K562 (cell line): ENCODE results near the gene S100A1. TPM values are rescaled to one million over a fixed set of nuclear protein-coding genes. Genes with fewer than 3 reads are reported as not detected.

Experiments
- ARID1B ChIP-seq: fragments of 450-650 bp; IDR thresholded peaks from 2 replicates; pipeline ENCODE4 v1.6.1; 2016; ENCODE audit warnings: antibody characterized with exemption, mild to moderate bottlenecking, inconsistent platforms
- BACH1 ChIP-seq: fragments of 200-800 bp; sonication (Bioruptor generic); IDR thresholded peaks from 2 replicates; pipeline ENCODE4 v1.6.1; 2016; ENCODE audit warnings: missing genetic modification characterization, missing compliant biosample characterization
- CBFA2T2 ChIP-seq: fragments of 450-650 bp; conservative IDR thresholded peaks from 2 replicates; pipeline ENCODE4 v1.6.1; 2017; ENCODE audit warnings: mild to moderate bottlenecking
- FOS ChIP-seq: IDR thresholded peaks from 3 replicates; pipeline ENCODE4 v1.6.1; 2011; ENCODE audit not compliant: insufficient read length; ENCODE audit errors: extremely low read depth
- FOXJ2 ChIP-seq: fragments of 200-800 bp; sonication (Bioruptor generic); IDR thresholded peaks from 2 replicates; pipeline ENCODE4 v1.6.1; 2016; ENCODE audit warnings: missing genetic modification characterization, missing compliant biosample characterization
- FOXP1 ChIP-seq: sonication (generic); formaldehyde crosslinking; IDR thresholded peaks from 2 replicates; pipeline ENCODE4 v1.8.0; 2022; ENCODE audit warnings: mild to moderate bottlenecking, missing genetic modification reagents
- KAT8 ChIP-seq: fragments of 450-650 bp; IDR thresholded peaks from 2 replicates; pipeline ENCODE4 v1.6.1; 2016; ENCODE audit warnings: low read depth, mild to moderate bottlenecking
- NFE2 ChIP-seq: IDR thresholded peaks from 2 replicates; pipeline ENCODE4 v1.6.1; 2014; ENCODE audit warnings: antibody characterized with exemption, low read depth
- NR2C2 ChIP-seq, 2 experiments: fragments of 200-800 bp in 1 of 2; sonication (Bioruptor generic) in 1 of 2; sonication (generic) in 1 of 2; formaldehyde crosslinking in 1 of 2; IDR thresholded peaks; 2 replicates each; pipeline versions ENCODE4 v1.6.1 to v1.8.0; 2016 to 2022; ENCODE audit warnings: mild to moderate bottlenecking in 1 of 2, missing compliant biosample characterization in 1 of 2, missing genetic modification characterization in 1 of 2, missing genetic modification reagents in 1 of 2
- RUNX1 ChIP-seq: sonication (generic); IDR thresholded peaks from 2 replicates; pipeline ENCODE4 v1.6.1; 2016; ENCODE audit warnings: antibody characterized with exemption, low read depth
- SIN3A ChIP-seq, 2 experiments: fragments of 150-350 bp in 1 of 2; IDR thresholded peaks; 2 replicates each; pipeline ENCODE4 v1.6.1; 2011 to 2016; ENCODE audit warnings: borderline replicate concordance in 2 of 2, low read depth in 2 of 2, low read length in 2 of 2, mild to moderate bottlenecking in 2 of 2, moderate library complexity in 2 of 2; ENCODE audit not compliant: control insufficient read depth in 1 of 2
- SIRT6 ChIP-seq: IDR thresholded peaks from one replicate; pipeline ENCODE4 v1.6.1; 2012; ENCODE audit warnings: low read depth, mild to moderate bottlenecking, control low read depth, inconsistent platforms, low read length, moderate library complexity
- TCF3 ChIP-seq: sonication (generic); formaldehyde crosslinking; IDR thresholded peaks from 2 replicates; pipeline ENCODE4 v1.4.0; 2020; ENCODE audit warnings: mild to moderate bottlenecking, missing genetic modification reagents
- ZC3H4 ChIP-seq: sonication (generic); formaldehyde crosslinking; IDR thresholded peaks from 2 replicates; pipeline ENCODE4 v1.9.0; 2021; ENCODE audit warnings: missing genetic modification reagents, borderline replicate concordance
- ZEB2 ChIP-seq: fragments of 450-650 bp; IDR thresholded peaks from 2 replicates; pipeline ENCODE4 v1.6.1; 2016
- ZNF184 ChIP-seq: sonication (generic); formaldehyde crosslinking; IDR thresholded peaks from 2 replicates; pipeline ENCODE4 v1.5.0; 2020; ENCODE audit warnings: missing genetic modification reagents
- ZNF3 ChIP-seq: fragments of 250-450 bp; sonication (Bioruptor Pico); IDR thresholded peaks from 2 replicates; pipeline ENCODE4 v1.5.0; 2021; ENCODE audit warnings: mild to moderate bottlenecking, moderate library complexity
- ZNF655 ChIP-seq: fragments of 250-450 bp; sonication (Bioruptor Pico); IDR thresholded peaks from 2 replicates; pipeline ENCODE4 v1.5.0; 2021
- polyA plus RNA-seq, 8 experiments: library from polyadenylated mRNA; depleted of rRNA in 4 of 8; stranded (reverse) in 5 of 8; unstranded in 3 of 8; fragments of >200 nt; fragmentation: Nextera tagmentation in 2 of 8; fragmentation: Illumina TruSeq in 1 of 8; extraction: Ambion mirVana in 2 of 8; extraction: Trizol in 1 of 8; gene quantifications; 2 replicates each; pipeline versions ENCODE4 v1.2.1 to v1.2.3, GENCODE V29; 2011 to 2014; ENCODE audit warnings: inconsistent platforms in 1 of 8, missing spikeins in 1 of 8
- total RNA-seq, 7 experiments: library from RNA; depleted of rRNA in 6 of 7; stranded (reverse); fragments of >200 nt in 6 of 7; fragmentation: Illumina TruSeq in 2 of 7; extraction: Trizol in 2 of 7; gene quantifications; 2 replicates each; pipeline versions ENCODE4 v1.2.1 to v1.2.3, GENCODE V29; 2011 to 2021; ENCODE audit warnings: low replicate concordance in 1 of 7
- TF ChIP-seq, protein P1 (sequence below): fragments of 200-400 bp; formaldehyde crosslinking; IDR thresholded peaks from 2 replicates; pipeline ENCODE4 v1.6.1; 2017; ENCODE audit warnings: mild to moderate bottlenecking, low read depth, low read length, moderate library complexity
- TF ChIP-seq, protein P2 (sequence below): sonication (generic); IDR thresholded peaks from 2 replicates; pipeline ENCODE4 v1.6.1; 2016
- TF ChIP-seq, protein P3 (sequence below): fragments of 450-650 bp; IDR thresholded peaks from 2 replicates; pipeline ENCODE4 v1.6.1; 2018; ENCODE audit not compliant: partially characterized antibody

The S100A1 gene
- total and polyA plus RNA-seq, 9 of the 15 experiments (the other 6 are each of a cell fraction or from before 2014, with no cell fraction given): 0.44 to 30.1 (median 12.7) TPM

DNA sequence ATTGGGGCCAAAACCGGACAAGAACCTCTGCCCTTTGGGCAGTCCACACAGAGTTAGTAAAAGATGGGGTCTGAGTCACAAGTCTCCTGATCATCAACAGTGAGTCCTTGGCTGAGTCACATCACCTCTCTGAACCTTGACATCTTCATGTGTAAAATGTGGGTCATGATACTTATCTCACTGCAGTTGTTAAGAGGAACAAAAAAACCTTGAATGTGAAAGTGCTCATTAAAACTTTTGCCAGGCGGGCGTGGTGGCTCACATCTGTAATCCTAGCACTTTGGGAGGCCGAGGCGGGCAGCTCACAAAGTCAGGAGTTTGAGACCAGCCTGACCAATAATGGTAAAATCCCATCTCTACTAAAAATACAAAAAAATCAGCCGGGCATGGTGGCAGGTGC lies 31.0 kb upstream of the S100A1 start (continued):
- TF ChIP-seq, protein P1, sequence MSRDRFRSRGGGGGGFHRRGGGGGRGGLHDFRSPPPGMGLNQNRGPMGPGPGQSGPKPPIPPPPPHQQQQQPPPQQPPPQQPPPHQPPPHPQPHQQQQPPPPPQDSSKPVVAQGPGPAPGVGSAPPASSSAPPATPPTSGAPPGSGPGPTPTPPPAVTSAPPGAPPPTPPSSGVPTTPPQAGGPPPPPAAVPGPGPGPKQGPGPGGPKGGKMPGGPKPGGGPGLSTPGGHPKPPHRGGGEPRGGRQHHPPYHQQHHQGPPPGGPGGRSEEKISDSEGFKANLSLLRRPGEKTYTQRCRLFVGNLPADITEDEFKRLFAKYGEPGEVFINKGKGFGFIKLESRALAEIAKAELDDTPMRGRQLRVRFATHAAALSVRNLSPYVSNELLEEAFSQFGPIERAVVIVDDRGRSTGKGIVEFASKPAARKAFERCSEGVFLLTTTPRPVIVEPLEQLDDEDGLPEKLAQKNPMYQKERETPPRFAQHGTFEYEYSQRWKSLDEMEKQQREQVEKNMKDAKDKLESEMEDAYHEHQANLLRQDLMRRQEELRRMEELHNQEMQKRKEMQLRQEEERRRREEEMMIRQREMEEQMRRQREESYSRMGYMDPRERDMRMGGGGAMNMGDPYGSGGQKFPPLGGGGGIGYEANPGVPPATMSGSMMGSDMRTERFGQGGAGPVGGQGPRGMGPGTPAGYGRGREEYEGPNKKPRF: no peak
- TF ChIP-seq FOS (peak; percentile 40), FOXP1 (CRISPR knock-in tag) (no peak), CBFA2T2 (no peak), KAT8 (no peak), NR2C2 (CRISPR knock-in tag; IDR thresholded peaks at IDR 0.05) (no peak), NR2C2 (tag; IDR thresholded peaks at IDR 0.05) (peak; percentile 87), ZEB2 (no peak), FOXJ2 (no peak), NFE2 (no peak), SIN3A (IDR thresholded peaks at IDR 0.05; ENCODE audit: borderline replicate concordance in 2 of 2, control insufficient read depth in 1 of 2, low read depth in 2 of 2, low read length in 2 of 2) (no peak), BACH1 (tag) (peak; percentile 45; the same call in 1 of the 2 replicates), ZNF184 (CRISPR knock-in tag) (no peak), ZC3H4 (CRISPR knock-in tag) (no peak), SIRT6 (no peak), RUNX1 (no peak), ZNF3 (CRISPR knock-in tag) (no peak), ZNF655 (no peak), ARID1B (peak; percentile 60), TCF3 (CRISPR knock-in tag) (no peak)
- TF ChIP-seq, protein P2, sequence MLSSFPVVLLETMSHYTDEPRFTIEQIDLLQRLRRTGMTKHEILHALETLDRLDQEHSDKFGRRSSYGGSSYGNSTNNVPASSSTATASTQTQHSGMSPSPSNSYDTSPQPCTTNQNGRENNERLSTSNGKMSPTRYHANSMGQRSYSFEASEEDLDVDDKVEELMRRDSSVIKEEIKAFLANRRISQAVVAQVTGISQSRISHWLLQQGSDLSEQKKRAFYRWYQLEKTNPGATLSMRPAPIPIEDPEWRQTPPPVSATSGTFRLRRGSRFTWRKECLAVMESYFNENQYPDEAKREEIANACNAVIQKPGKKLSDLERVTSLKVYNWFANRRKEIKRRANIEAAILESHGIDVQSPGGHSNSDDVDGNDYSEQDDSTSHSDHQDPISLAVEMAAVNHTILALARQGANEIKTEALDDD: no peak
- TF ChIP-seq, protein P3, sequence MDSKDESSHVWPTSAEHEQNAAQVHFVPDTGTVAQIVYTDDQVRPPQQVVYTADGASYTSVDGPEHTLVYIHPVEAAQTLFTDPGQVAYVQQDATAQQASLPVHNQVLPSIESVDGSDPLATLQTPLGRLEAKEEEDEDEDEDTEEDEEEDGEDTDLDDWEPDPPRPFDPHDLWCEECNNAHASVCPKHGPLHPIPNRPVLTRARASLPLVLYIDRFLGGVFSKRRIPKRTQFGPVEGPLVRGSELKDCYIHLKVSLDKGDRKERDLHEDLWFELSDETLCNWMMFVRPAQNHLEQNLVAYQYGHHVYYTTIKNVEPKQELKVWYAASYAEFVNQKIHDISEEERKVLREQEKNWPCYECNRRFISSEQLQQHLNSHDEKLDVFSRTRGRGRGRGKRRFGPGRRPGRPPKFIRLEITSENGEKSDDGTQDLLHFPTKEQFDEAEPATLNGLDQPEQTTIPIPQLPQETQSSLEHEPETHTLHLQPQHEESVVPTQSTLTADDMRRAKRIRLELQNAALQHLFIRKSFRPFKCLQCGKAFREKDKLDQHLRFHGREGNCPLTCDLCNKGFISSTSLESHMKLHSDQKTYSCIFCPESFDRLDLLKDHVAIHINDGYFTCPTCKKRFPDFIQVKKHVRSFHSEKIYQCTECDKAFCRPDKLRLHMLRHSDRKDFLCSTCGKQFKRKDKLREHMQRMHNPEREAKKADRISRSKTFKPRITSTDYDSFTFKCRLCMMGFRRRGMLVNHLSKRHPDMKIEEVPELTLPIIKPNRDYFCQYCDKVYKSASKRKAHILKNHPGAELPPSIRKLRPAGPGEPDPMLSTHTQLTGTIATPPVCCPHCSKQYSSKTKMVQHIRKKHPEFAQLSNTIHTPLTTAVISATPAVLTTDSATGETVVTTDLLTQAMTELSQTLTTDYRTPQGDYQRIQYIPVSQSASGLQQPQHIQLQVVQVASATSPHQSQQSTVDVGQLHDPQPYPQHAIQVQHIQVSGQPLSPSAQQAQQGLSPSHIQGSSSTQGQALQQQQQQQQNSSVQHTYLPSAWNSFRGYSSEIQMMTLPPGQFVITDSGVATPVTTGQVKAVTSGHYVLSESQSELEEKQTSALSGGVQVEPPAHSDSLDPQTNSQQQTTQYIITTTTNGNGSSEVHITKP: no peak
